NB4 (cell line): ENCODE measurements around the gene C5.
"Not testable (repeated sequence)": the region's sequence is repeated elsewhere in the genome, so short reads cannot be mapped to it uniquely, and the experiment has no call there.

ENCODE experiments used
- DNase-seq: peaks from one replicate; pipeline ENCODE4 v3.0.0; 2010; ENCODE audit warnings: low read depth
- H3K4me3 ChIP-seq: one replicate; pipeline ENCODE4 v1.5.1; 2011; ENCODE audit warnings: mild to moderate bottlenecking, low read depth, low read length, moderate library complexity
- CTCF ChIP-seq: IDR thresholded peaks from one replicate; pipeline ENCODE4 v1.5.1; 2012; ENCODE audit warnings: low read depth, low read length
- MAX ChIP-seq: IDR thresholded peaks from 2 replicates; pipeline ENCODE4 v1.6.1; 2011; ENCODE audit warnings: low read depth, low read length
- MYC ChIP-seq: IDR thresholded peaks from 2 replicates; pipeline ENCODE4 v1.6.1; 2011; ENCODE audit warnings: low read depth, low read length
- POLR2A ChIP-seq: IDR thresholded peaks from 2 replicates; pipeline ENCODE4 v1.6.1; 2011; ENCODE audit warnings: mild to moderate bottlenecking; ENCODE audit not compliant: insufficient read length; ENCODE audit errors: extremely low read depth

The C5 gene

DNA sequence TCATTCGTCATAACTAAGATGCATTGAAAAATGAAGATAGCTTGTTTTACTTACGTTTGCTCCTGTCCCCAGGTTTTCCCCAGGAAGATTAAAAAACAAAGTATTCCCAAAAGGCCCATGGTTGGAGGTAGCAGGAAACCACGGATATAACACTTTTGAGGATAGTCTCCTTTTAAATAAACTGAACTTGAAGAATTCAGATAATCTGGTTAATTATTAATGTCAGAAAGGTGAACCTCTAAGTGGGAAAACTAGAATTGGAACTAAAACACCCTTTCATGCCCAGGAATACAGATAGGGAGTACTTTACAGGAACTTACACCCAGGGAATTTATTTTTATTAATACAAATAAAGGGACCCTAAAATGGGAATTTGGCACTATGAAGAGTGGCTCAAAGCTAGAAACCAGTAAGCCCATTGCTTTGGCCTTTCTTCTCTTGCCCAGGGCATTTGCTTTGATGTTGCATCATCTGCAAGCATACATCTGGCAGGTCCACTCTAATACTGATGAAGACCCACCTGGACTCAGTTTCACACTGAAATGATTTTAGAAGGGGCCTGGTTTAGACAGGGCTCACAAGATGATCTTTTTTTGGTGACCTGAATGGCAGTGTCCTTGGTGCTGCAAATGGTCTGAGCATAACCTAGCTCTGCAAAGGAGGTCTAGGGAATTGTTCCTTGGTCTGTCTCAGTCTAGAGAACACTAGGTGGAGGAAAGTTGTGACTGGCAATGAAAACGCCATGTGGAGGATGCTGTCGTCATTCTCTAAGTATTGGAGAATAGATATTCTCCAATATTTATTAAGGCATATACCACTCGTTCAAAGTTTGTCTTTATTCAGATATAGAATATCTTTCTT is at the start of gene C5:
Gene C5, minus strand, starts transcription at position 148 of the 861 bp plus-strand sequence. Its CDS starts 29 bp downstream, at position 119.
- TF ChIP-seq MYC: no peak
- no peak for TF ChIP-seq CTCF
- no peak for TF ChIP-seq POLR2A
- no peak for TF ChIP-seq MAX
- DNase-seq: no peak

GRCh38 chr9:121098567-121099198 is 48.6 kb upstream of the C5 start:
- no peak for DNase-seq
- H3K4me3 ChIP-seq: no peak overlapping the region
- no peak for TF ChIP-seq CTCF
- no peak for TF ChIP-seq MAX
- TF ChIP-seq POLR2A: no peak
- TF ChIP-seq MYC: no peak

More for the DNA sequence above, at the start of gene C5:
- no peak within 1 kb of the TSS for H3K4me3 ChIP-seq

- no peak for DNase-seq
- TF ChIP-seq POLR2A: no peak
These were observed 45.0 kb upstream of the C5 start for GRCh38 chr9:121095057-121095456.

GRCh38 chr9:121090743-121091142 is 40.7 kb upstream of the C5 start:
- not testable (repeated sequence) for DNase-seq, H3K4me3 ChIP-seq

More at GRCh38 chr9:121095057-121095456, 45.0 kb upstream of the C5 start:
- H3K4me3 ChIP-seq: no peak overlapping the region

- DNase-seq: peak; percentile 70
- TF ChIP-seq MYC (no peak), CTCF (no peak), POLR2A (no peak), MAX (no peak)
- H3K4me3 ChIP-seq: no peak overlapping the region
These were observed 38.5 kb upstream of the C5 start for GRCh38 chr9:121088576-121088975.

DNA sequence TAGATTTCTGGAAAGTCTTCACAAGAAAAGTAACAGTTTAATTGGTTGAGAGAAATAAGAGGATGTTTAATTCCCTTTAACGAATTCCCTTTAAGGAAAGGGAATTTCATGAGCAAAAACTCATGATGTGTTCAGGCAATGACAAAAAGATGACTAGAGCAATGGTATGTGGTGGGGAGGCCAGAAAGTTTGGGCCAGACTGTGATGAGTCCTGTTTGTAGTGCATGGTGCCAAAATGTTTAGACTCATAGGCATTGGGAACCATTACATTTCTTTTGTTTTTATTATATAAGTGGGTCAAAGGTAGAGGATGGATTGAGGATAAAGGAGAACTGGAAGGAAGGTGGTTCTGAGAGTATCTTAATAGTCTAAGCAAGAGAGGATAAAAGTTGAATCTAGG is 35.6 kb upstream of the C5 start:
- H3K4me3 ChIP-seq: no peak overlapping the region
- DNase-seq: no peak
- TF ChIP-seq MYC (no peak), CTCF (no peak), MAX (no peak)

- TF ChIP-seq POLR2A (no peak), MYC (no peak), MAX (no peak), CTCF (no peak)
- DNase-seq: no peak
- no peak overlapping the region for H3K4me3 ChIP-seq
These were observed 32.0 kb upstream of the C5 start for GRCh38 chr9:121082075-121082474.
